Chondrocyte (in vitro differentiated cells): ENCODE results near the gene FAM180A. TPM values are rescaled to one million over a fixed set of nuclear protein-coding genes. Genes with fewer than 3 reads are reported as not detected.

Experiments
- DNase-seq: peaks from one replicate; pipeline ENCODE4 v3.0.0; 2021; ENCODE audit warnings: mixed read lengths, low spot score
- H3K27ac Mint-ChIP-seq: one replicate; pipeline ENCODE4 v1.8.0; 2021; ENCODE audit warnings: mild to moderate bottlenecking, moderate library complexity, mixed read lengths; ENCODE audit not compliant: unreplicated experiment
- H3K27me3 Mint-ChIP-seq: 2 replicates; pipeline ENCODE4 v1.8.0; 2021; ENCODE audit warnings: low read depth, mixed read lengths
- H3K36me3 Mint-ChIP-seq: 2 replicates; pipeline ENCODE4 v1.8.0; 2021; ENCODE audit warnings: low read depth, mixed read lengths
- H3K4me1 Mint-ChIP-seq: 2 replicates; pipeline ENCODE4 v1.8.0; 2021; ENCODE audit warnings: low read depth, mild to moderate bottlenecking, mixed read lengths
- H3K4me3 Mint-ChIP-seq: one replicate; pipeline ENCODE4 v1.8.0; 2021; ENCODE audit warnings: mild to moderate bottlenecking, moderate library complexity, mixed read lengths; ENCODE audit not compliant: unreplicated experiment
- H3K9me3 Mint-ChIP-seq: 2 replicates; pipeline ENCODE4 v1.8.0; 2021; ENCODE audit warnings: low read depth, mixed read lengths
- CTCF ChIP-seq: fragments of 200-600 bp; sonication (generic); IDR thresholded peaks from 2 replicates; pipeline ENCODE4 v1.5.0; 2021; ENCODE audit warnings: antibody characterized with exemption, mild to moderate bottlenecking, moderate library complexity
- total RNA-seq: library from RNA; stranded (reverse); gene quantifications from 3 replicates; pipeline ENCODE4 v1.2.1, GENCODE V29; 2021

Gene FAM180A
- total RNA-seq, 1 donor from 2014 or later: 0.27 TPM

DNA sequence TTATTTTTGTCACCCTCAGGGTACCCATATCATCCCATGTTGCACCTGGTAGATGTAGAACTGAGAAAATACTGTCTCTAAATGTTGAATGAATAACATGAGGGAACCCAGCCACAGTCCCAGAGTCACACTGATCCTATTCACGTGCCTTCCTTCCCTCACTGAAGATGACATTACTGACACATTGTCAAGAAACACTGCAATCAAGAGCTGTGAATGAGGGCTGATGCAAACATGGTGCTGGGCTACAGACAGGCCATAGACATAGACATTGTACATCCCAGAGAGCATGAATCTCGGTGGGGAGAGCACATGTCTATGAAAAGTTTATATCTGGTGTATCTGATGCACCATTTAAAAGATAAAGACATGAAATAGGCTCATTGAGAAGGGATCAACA, 30.4 kb downstream of the FAM180A start:
- H3K4me1 Mint-ChIP-seq: peaks cover 13% of the 10 kb centered on the region
- no peaks in the 10 kb centered on the region for H3K27me3 Mint-ChIP-seq
- H3K9me3 Mint-ChIP-seq: no peaks in the 10 kb centered on the region
- TF ChIP-seq CTCF: no peak
- H3K4me3 Mint-ChIP-seq: no peak overlapping the region
- no peak overlapping the region for H3K27ac Mint-ChIP-seq
- no peaks in the 10 kb centered on the region for H3K36me3 Mint-ChIP-seq
- no peak for DNase-seq

DNA sequence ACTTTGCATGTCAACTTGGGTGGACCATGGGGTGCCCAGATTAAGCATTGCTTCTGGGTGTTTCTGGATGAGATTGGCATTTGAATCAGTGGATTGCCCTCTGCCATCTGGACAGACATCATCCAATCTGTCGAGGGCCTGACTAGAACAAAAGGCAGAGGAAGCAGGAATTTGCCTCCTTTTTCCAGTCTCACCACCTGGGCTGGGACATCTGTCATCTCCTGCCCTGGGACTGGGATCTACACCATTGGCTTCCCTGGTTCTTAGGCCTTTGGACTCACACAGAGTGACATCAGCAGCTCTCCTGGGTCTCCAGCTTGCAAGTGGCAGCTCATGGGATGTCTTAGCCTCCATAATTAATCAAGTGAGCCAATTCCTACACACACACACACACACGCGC, 30.9 kb downstream of the FAM180A start:
- Mint-ChIP-seq H3K4me1 (peaks cover 18% of the 10 kb centered on the region), H3K9me3 (no peaks in the 10 kb centered on the region), H3K4me3 (no peak overlapping the region), H3K27me3 (no peaks in the 10 kb centered on the region), H3K27ac (no peak overlapping the region), H3K36me3 (no peaks in the 10 kb centered on the region)
- no peak for DNase-seq
- TF ChIP-seq CTCF: no peak

DNA sequence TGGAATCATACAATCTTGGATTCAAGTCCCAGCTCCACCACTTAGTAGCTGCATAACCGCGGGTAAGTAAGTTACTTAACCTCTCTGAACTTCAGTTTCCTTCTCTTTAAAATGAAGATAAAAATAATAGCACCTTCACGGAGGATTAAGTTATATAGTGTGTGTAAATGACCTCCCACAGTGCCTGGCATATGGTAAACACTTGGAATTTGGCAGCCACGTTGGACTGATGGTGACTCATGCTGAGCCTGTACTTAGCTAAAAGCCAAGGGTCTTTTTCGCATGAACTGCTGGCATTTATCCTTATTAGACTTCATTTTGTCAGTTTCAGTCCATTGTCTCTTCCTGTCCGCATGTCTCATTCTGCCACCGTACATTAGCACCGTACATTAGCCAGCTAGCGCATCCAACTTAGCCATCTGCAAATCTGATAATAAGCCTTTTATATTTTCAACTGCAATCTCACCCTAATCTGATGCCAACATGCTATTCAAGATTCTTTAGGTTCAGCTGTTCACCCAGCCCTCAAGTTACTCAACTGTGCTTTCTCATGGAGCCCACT, 31.9 kb downstream of the FAM180A start:
- no peak for TF ChIP-seq CTCF
- Mint-ChIP-seq H3K27ac (peak overlapping the region; percentile 8), H3K4me1 (peaks cover 20% of the 10 kb centered on the region), H3K9me3 (no peaks in the 10 kb centered on the region), H3K36me3 (no peaks in the 10 kb centered on the region), H3K4me3 (no peak overlapping the region), H3K27me3 (no peaks in the 10 kb centered on the region)
- DNase-seq: no peak

DNA sequence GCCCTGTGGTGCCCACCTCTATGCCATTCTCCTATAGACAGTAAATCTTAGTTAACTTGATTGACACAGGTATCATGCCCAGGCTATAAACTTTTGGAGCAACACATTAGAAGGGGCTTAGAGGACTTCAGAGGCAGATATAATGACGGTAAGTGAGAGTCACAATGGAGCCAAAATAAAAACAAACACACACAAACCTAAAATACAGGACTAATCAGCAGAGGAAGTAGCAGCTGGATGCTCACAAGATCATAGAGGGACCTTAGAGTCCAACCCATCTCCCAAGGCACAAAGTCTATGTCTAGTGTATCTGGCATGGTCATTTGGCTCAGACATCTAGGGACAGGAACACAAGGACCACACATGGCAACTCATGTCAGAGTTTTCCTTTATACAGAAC, 32.9 kb downstream of the FAM180A start:
- Mint-ChIP-seq H3K27ac (no peak overlapping the region), H3K36me3 (no peaks in the 10 kb centered on the region), H3K4me1 (peaks cover 20% of the 10 kb centered on the region), H3K4me3 (no peak overlapping the region), H3K9me3 (no peaks in the 10 kb centered on the region), H3K27me3 (no peaks in the 10 kb centered on the region)
- DNase-seq: no peak
- no peak for TF ChIP-seq CTCF

DNA sequence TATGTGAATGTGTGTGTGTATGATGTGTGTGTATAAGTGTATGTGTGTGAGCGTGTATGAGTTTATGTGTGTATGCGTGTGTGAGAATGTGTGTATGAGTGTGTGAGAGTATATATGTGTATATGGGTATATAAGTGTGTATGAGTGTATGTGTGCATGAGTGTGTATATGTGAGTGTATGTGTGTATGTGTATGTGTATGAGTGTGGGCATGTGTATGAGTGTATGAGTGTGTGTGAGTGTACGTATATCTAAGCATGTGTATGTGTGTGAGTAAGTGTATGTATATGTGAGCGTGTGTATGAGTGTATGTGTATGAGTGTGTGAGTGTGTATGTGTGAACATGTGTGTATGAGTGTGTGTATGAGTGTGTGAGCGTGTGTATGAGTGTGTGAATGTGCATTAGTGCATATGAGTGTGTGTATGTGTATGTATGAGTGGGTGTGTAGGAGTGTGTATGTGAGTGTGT, 33.5 kb downstream of the FAM180A start:
- H3K27me3 Mint-ChIP-seq: no peaks in the 10 kb centered on the region
- H3K4me3 Mint-ChIP-seq: no peak overlapping the region
- no peak overlapping the region for H3K27ac Mint-ChIP-seq
- no peaks in the 10 kb centered on the region for H3K9me3 Mint-ChIP-seq
- peaks cover 20% of the 10 kb centered on the region for H3K4me1 Mint-ChIP-seq
- DNase-seq: no peak
- TF ChIP-seq CTCF: no peak
- no peaks in the 10 kb centered on the region for H3K36me3 Mint-ChIP-seq
